GM21619 (cell line): Measurements from ENCODE around the gene RAB5B.

Source experiments
- ATAC-seq: cut with Tn5 transposase; IDR thresholded peaks from one replicate; pipeline ENCODE4 v1.9.1; 2021; ENCODE audit not compliant: unreplicated experiment

RAB5B gene

DNA sequence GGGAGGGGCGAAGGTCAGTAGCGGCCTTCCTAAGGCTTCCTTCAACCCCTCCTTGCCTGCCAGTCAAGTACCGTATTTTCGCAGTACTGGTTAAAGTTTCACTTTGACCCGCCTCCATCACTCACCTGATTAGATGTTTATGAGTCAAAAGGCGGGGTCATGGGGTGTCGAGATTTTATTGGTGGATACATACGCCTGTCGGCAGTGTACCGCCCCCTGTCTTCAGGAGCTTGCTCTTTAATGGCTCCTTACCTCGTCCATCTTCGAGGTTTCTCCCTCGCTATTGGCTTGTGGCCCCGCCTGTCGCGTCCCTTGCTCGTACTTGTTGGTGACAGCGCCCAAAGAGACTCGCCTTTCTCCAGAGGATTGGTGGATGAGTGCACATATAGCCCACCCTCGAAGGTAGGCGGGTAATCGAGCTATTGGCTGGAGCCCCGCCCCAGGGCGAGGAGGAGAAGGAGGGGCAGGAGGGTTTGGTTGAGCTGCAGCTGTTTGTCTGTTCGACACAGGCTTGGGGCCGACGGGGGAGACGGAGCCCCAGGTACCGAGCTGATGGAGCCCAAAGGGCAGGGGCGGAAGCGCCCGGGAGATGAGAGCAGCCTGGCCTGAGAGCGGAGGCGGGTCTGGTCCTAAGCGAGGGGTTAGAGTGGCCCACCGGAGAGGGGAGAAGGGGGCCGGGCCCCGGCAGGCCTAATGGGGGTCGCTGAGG, at the start of gene RAB5B:
RAB5B (plus strand) TSS at position 480 of the 709 bp plus-strand sequence. CDS start 12,883 bp downstream, outside the sequence.
- peak; percentile 92 for ATAC-seq

DNA sequence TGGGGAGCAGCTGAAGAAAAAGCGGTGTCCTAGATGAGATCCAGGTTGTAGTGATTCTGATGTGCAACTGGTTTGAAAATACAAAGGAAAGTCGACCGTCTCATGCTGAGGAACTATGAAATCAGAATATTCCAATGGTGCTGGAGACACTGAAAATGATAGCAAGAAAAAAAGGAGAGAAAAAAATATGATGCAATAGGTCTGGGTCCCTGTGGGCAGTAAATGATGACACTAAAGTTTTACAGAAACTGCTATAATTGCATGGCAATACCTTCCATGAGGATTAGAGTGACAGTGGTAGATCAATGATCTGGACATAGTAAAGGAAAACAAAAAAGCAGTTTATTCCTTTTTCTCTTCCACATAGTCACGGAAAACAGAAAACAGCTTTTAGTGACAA, 48.5 kb upstream of the RAB5B start:
- no peak for ATAC-seq

GRCh38 chr12:55925870-55926737, 47.8 kb upstream of the RAB5B start:
- ATAC-seq, result no peak

DNA sequence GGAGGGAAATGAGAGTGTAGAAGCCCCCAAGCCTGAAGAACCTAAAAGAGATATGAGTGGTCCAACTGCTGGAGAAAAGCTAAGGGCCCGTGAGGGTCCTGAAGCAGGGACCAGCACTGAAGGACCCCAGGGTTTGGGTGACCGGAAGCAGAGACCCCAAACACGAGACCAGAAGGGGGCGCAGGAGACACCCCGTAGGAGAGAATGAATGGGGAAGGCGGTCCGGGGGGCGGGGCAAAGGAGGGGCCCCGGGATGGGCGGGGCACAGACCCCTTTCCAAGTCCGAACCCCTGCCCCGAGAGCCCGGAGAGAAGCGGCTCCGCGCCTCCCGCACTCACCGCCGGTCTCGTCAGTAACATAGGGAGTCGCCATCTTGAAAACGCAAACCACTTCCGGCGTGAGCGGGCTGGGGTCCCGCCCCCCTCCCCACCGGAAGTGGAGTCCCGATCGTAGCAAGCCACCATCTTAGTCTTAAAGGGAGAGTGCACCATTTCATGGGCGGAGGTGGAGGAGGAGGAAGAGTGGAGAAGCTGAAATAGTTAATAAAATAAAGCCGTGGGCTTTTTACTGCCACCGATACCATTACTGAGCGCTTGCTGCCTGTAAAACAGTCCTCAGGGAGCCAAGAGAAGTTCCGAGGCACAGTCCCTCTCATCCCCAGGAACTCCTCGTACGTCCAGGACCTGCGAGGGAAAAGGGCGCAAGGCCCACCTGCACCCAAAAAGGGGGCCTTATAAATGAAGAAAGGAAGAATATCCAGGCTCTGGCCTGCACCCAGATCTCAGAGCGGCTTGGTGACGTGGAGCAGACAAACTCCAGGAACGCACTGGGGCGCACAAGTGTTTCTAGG, 46.9 kb upstream of the RAB5B start:
- ATAC-seq, result peak; percentile 39

DNA sequence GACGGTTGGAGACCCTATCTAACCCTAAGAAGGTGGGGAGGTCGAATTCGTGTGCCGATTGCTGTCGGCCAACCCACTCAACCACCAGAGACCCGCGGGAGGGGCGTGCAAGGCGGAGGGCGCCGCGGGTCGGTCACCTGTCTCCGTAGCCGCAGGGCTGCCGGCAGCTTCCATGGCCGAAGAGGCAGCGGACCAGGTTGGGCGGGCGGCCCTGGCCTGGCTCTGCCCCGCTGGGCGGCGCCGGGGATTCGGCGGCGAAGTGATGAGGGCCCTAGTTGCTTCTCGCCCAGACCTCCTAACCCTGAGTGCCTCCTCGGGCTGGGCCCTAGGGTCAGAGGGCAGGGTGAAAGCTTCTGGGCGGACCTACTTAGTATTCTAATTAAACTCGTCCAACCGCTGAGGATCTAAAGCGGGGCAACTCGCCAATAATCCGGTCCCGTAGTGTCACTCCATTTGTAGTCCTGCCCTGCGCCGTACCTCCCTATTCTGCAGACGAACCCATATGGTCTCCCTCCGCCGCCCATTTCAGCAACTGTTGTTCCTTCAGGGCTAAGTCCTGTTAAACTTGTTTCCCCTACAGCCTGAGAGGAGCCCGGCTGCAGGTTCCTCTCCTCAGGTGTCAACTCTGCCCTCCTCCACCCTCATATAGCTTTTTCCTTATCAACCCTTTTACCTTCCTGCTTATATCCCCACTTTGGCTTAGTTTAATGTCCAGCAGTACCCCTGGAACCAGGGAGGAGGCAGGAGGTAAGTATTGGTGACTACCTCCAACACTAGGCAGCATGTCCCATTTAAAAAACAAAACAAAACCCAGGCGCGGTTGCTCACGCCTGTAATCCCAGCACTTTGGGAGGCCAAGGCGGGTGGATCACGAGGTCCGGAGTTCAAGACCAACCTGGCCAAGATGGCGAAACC, 46.0 kb upstream of the RAB5B start, which contains the start of gene PYM1:
PYM1 (minus strand) TSS at position 307 of the 915 bp plus-strand sequence; CDS start at position 174, 133 bp downstream.
- peak; percentile 36 for ATAC-seq

GRCh38 chr12:55929306-55929791, 44.5 kb upstream of the RAB5B start:
- peak; percentile 35 for ATAC-seq

GRCh38 chr12:55930771-55931316, 43.0 kb upstream of the RAB5B start, which contains the start of gene DGKA:
TSS of gene DGKA (plus strand) at chr12:55931162. CDS start at chr12:55936504, 5,342 bp downstream.
- ATAC-seq, result peak; percentile 20

- ATAC-seq, result no peak
Measured at GRCh38 chr12:55931317-55931779, 42.5 kb upstream of the RAB5B start.

- ATAC-seq, result no peak
Measured at GRCh38 chr12:55931780-55932550, 41.9 kb upstream of the RAB5B start.

DNA sequence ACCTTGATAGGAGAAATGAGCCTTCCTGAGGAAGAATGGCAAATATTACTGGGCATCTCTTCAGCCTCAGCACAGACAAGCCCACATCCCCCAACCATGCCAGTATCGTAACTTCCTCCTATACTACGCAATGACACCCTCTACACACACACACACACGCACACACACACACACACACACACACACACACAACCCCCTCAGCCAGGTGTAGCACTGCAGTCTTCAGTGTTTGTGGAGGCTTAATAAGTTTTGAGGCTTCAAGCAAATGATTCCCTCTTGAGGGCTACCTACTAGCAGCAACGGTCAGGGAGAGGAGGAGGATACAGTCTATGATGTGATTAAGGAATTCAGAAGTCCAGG, 41.3 kb upstream of the RAB5B start:
- ATAC-seq, result no peak

- no peak for ATAC-seq
Measured at GRCh38 chr12:55933169-55933798, 40.6 kb upstream of the RAB5B start.

DNA sequence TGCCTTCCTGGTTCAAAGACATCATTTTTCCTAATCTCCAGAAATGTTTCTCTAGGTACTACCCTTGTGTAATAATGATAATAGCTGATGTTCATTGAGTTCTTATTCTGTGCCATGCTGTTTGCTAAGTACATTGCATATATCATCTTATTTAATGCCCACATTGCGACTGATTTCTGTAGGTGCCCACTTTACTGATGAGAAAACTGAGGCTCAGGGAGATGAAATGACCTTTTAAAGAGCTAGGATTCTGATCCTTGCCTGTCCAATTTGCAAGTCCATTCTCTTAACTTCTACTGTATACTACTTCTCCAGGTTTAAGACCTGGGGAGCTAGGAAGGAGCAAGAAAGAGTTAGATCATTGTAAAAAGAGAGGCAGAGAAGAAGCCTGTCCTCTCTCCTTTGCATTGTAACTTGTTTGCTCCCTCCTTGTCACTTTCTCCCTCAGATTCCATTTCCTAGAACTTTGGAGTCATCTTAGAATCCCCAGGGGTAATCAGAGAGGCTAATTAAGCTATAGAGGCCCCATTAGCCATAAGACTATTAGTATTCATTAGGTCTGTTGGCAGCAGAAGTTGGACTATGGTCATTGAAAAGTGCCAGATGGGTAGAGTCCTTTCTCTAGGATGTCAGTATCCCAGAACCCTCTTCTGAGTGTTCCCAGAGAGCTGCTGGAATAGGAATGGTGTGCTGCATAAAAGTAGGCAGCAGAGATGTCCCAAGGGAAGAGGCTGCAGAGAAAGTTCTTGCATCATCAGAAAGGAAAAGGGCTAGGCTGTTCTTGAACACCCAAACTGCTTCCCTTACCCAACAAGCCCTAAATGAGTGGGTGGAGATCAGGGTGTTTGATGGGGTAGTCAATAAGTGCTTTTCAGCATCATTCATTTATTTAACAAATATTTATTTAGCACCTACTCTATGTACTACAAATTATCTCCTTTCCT, 39.8 kb upstream of the RAB5B start:
- no peak for ATAC-seq

DNA sequence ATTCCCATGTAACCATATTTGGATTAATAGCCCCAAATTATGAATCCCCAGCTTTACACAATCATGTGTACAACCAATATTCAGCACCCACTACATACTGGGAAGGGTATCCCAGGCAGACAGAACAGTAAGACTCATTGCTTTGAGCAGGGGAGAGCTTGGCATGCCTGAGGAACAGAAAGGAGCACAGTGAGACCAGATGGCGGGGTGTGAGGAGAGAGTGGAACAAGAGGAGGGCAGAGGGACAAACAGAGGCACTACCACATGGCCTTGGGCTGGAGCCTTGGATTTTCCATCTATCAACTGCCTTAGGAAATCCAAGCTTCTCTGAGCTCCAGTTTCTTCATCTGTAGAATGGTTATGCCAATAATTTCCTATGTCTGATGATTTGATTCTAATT, 39.1 kb upstream of the RAB5B start:
- ATAC-seq, result no peak

DNA sequence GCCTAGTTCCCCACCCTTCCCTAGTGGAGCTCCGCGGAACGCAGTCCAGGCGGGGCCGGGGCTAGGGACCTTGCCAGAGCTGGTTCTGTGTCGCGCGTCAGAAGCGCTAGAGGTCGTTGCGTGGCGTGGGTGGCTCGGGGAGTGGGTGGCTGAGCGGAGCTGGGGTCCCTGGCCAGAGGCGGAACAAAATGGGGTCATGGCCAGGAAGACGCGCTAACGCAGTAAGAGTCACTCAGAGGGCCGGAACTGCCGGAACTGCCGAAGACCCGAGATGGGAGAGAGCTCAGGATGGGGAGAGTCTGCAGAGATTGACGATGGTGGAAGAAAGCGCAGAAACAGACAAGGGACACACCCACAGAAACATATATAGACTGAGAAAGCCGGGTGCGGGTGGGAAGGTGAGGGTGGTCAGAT, 38.1 kb upstream of the RAB5B start:
- ATAC-seq, result no peak

DNA sequence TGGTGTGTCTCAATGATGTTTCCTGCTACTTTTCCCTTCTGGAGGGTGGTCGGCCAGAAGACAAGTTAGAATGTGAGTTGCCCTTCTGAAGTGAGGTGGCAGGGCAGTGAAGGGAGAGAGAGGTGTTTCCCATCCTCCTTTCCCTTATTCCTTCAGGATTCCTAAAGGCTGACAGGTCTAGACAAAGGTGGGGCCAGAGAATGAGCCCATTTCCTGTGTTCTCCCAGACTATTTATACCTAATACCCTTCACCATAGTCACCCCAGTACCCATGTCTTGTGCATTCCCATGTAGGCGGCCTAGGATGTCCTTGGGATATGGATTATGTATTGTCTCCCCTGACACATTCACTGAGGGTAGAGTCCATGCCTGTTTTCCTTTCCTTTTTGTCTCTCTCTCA, 35.9 kb upstream of the RAB5B start:
- no peak for ATAC-seq

DNA sequence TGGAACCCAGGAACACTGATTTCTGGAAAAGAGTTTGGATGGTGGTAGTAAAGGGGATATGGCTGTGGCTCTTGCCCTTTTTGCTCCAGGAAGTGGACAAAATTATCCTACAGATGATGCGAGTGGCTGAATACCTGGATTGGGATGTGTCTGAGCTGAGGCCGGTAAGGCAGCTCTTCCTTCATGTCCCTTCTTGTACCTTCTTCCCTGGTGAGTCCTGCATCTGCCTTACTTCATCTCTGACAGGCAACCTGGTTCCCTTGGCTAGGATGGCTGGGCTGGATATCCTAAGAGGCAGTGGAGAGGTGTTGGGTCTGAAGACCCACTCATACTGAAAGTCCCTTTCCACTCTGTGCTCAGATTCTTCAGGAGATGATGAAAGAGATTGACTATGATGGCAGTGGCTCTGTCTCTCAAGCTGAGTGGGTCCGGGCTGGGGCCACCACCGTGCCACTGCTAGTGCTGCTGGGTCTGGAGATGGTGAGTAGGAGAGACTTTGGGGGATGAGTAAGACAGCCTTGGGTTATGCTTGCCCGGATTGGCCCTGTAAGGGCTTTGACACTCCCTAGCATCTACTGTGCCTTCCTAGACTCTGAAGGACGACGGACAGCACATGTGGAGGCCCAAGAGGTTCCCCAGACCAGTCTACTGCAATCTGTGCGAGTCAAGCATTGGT, 34.9 kb upstream of the RAB5B start:
- no peak for ATAC-seq
